Tibial nerve (tissue), 4 donors: ENCODE data around the gene DES. TPM values are rescaled to one million over a fixed set of nuclear protein-coding genes. Genes with fewer than 3 reads are reported as not detected.

Experiments used
- DNase-seq, 2 donors: peaks; one replicate each; pipeline ENCODE4 v3.0.0-alpha.2; 2019; ENCODE audit warnings: low spot score in 2 of 2
- H3K27ac ChIP-seq, 4 donors: fragments of 200-600 bp; sonication (generic) in 3 of 4; one replicate each; pipeline ENCODE4 v1.5.1; 2017 to 2019; ENCODE audit warnings: mild to moderate bottlenecking in 1 of 4
- H3K27me3 ChIP-seq, 2 donors: fragments of 200-600 bp; sonication (generic) in 1 of 2; one replicate each; pipeline versions ENCODE4 v1.5.1 to v1.6.0; 2017 to 2019
- H3K36me3 ChIP-seq, 3 donors: fragments of 200-600 bp; sonication (generic); one replicate each; pipeline ENCODE4 v1.5.1; 2018 to 2019
- H3K4me1 ChIP-seq, 4 donors: fragments of 200-600 bp; sonication (generic) in 3 of 4; one replicate each; pipeline ENCODE4 v1.5.1; 2017 to 2019
- H3K4me3 ChIP-seq, 4 donors: fragments of 200-600 bp; sonication (generic) in 3 of 4; one replicate each; pipeline ENCODE4 v1.5.1; 2017 to 2019; ENCODE audit warnings: mild to moderate bottlenecking in 1 of 4, moderate library complexity in 1 of 4
- H3K9me3 ChIP-seq, 4 donors: fragments of 200-600 bp; sonication (generic) in 3 of 4; one replicate each; pipeline ENCODE4 v1.5.1; 2017 to 2019
- CTCF ChIP-seq, 5 experiments: fragments of 200-600 bp in 3 of 5; fragments of 450-650 bp in 2 of 5; sonication (generic) in 3 of 5; IDR thresholded peaks; one replicate each; pipeline ENCODE4 v1.5.1; 2016 to 2019; ENCODE audit warnings: antibody characterized with exemption in 5 of 5, mild to moderate bottlenecking in 3 of 5, moderate library complexity in 2 of 5
- EP300 ChIP-seq, 2 donors: sonication (generic); formaldehyde crosslinking; IDR thresholded peaks; one replicate each; pipeline ENCODE4 v1.6.1; 2017; ENCODE audit warnings: antibody characterized with exemption in 2 of 2, mild to moderate bottlenecking in 1 of 2
- POLR2A ChIP-seq, 2 donors: fragments of 450-650 bp; IDR thresholded peaks; one replicate each; pipeline ENCODE4 v1.6.1; 2017; ENCODE audit warnings: antibody characterized with exemption in 2 of 2, mild to moderate bottlenecking in 2 of 2, moderate library complexity in 2 of 2
- WGBS, 2 donors: methylation state at CpG; one replicate each; pipeline ENCODE4 v1.1.5; 2018; 5-methylcytosine and 5-hydroxymethylcytosine counted together
- total RNA-seq, 4 donors: library from RNA; depleted of rRNA; stranded (reverse); fragments of >200 nt; gene quantifications; one replicate each; pipeline ENCODE4 v1.1.0, GENCODE V29; 2016

DES gene
- total RNA-seq, 4 donors from 2014 or later, result 20.7 to 50.4 (median 25.0) TPM

GRCh38 chr2:219419331-219420197 lies 1.4 kb downstream of the DES start:
- Histone ChIP-seq H3K27ac (no peak overlapping the region), H3K36me3 (no peaks in the 10 kb centered on the region), H3K27me3 (peaks cover 0 to 52% of the 10 kb centered on the region in 2 donors), H3K4me3 (no peak overlapping the region), H3K9me3 (no peaks in the 10 kb centered on the region), H3K4me1 (peaks cover 0 to 11% (median 4%) of the 10 kb centered on the region in 4 donors)
- DNase-seq, result no peak
- 70 to 84% methylated on average over 8 of the region's 9 CpGs for WGBS, 2 donors
- no peak for TF ChIP-seq POLR2A (IDR thresholded peaks at IDR 0.05)
- no peak for TF ChIP-seq CTCF (IDR thresholded peaks at IDR 0.05)
- TF ChIP-seq EP300 (IDR thresholded peaks at IDR 0.05), result no peak

GRCh38 chr2:219420687-219421086 lies 2.5 kb downstream of the DES start:
- Histone ChIP-seq H3K27me3 (peaks cover 0 to 48% of the 10 kb centered on the region in 2 donors), H3K27ac (no peak overlapping the region), H3K4me1 (peaks cover 0 to 11% (median 4%) of the 10 kb centered on the region in 4 donors), H3K4me3 (no peak overlapping the region), H3K9me3 (no peaks in the 10 kb centered on the region), H3K36me3 (no peaks in the 10 kb centered on the region)
- WGBS, 2 donors, result 89 to 93% methylated on average over 8 of the region's 8 CpGs
- no peak for DNase-seq
- TF ChIP-seq EP300 (IDR thresholded peaks at IDR 0.05), result no peak
- TF ChIP-seq POLR2A (IDR thresholded peaks at IDR 0.05), result no peak
- no peak for TF ChIP-seq CTCF (IDR thresholded peaks at IDR 0.05)

GRCh38 chr2:219421323-219421722 lies 3.1 kb downstream of the DES start:
- H3K36me3 ChIP-seq, result no peaks in the 10 kb centered on the region
- peaks cover 0 to 42% of the 10 kb centered on the region in 2 donors for H3K27me3 ChIP-seq
- no peaks in the 10 kb centered on the region for H3K9me3 ChIP-seq
- no peak overlapping the region for H3K4me3 ChIP-seq
- H3K4me1 ChIP-seq, result peaks cover 0 to 11% (median 4%) of the 10 kb centered on the region in 4 donors
- no peak for DNase-seq
- no peak overlapping the region for H3K27ac ChIP-seq
- WGBS, 2 donors, result 89 to 90% methylated on average over 17 of the region's 17 CpGs
- no peak for TF ChIP-seq CTCF (IDR thresholded peaks at IDR 0.05)
- TF ChIP-seq POLR2A (IDR thresholded peaks at IDR 0.05), result no peak
- TF ChIP-seq EP300 (IDR thresholded peaks at IDR 0.05), result no peak

GRCh38 chr2:219422952-219423534 lies 4.9 kb downstream of the DES start:
- Histone ChIP-seq H3K27me3 (peaks cover 0 to 29% of the 10 kb centered on the region in 2 donors), H3K4me3 (no peak overlapping the region), H3K4me1 (peaks cover 0 to 10% (median 4%) of the 10 kb centered on the region in 4 donors), H3K9me3 (no peaks in the 10 kb centered on the region), H3K27ac (no peak overlapping the region), H3K36me3 (no peaks in the 10 kb centered on the region)
- TF ChIP-seq POLR2A (IDR thresholded peaks at IDR 0.05) (no peak), CTCF (IDR thresholded peaks at IDR 0.05) (no peak), EP300 (IDR thresholded peaks at IDR 0.05) (no peak)
- 85 to 87% methylated on average over 8 of the region's 8 CpGs for WGBS, 2 donors
- no peak for DNase-seq
